AG04450 (cell line): ENCODE measurements around the gene STXBP6. TPM values are rescaled to one million over a fixed set of nuclear protein-coding genes. Genes with fewer than 3 reads are reported as not detected.

Experiments
- CTCF ChIA-PET: fragments of 300-600, 350-600 bp; formaldehyde crosslinking; extraction: SDS; loops from one replicate; lab custom pipeline; 2022; ENCODE audit warnings: antibody characterized with exemption, inconsistent platforms; lab: Charles Lee
- POLR2A ChIA-PET: fragments of 350-600 bp; formaldehyde crosslinking; extraction: SDS; loops from one replicate; lab custom pipeline; 2021; ENCODE audit warnings: antibody characterized with exemption, inconsistent platforms; lab: Yijun Ruan, JAX
- DNase-seq: peaks from one replicate; pipeline ENCODE4 v3.0.0-alpha.2; 2011; ENCODE audit warnings: low read depth, low spot score
- H3K27ac ChIP-seq: one replicate; pipeline ENCODE4 v1.5.1; 2012; ENCODE audit warnings: low read depth, low read length, control low read depth
- H3K27me3 ChIP-seq: one replicate; pipeline ENCODE4 v1.6.0; 2012; ENCODE audit warnings: low read length; ENCODE audit not compliant: control insufficient read depth, insufficient read depth
- H3K4me3 ChIP-seq: 2 replicates; pipeline ENCODE4 v1.5.1; 2011; ENCODE audit warnings: mild to moderate bottlenecking, low read depth, low read length, control low read depth
- H3K9me3 ChIP-seq: 2 replicates; pipeline ENCODE4 v1.5.1; 2012; ENCODE audit warnings: low read length; ENCODE audit not compliant: control insufficient read depth, insufficient read depth
- polyA plus RNA-seq: library from polyadenylated mRNA; depleted of rRNA; stranded (reverse); fragments of >200 nt; gene quantifications from 2 replicates; pipeline ENCODE4 v1.2.3, GENCODE V29; 2011
- TF ChIP-seq, protein P1 (sequence below): IDR thresholded peaks from 2 replicates; pipeline ENCODE4 v1.5.1; 2011; ENCODE audit warnings: low read depth, low read length, control low read depth, inconsistent platforms

STXBP6 gene
- polyA plus RNA-seq, 1 experiment: 0.16 TPM

DNA sequence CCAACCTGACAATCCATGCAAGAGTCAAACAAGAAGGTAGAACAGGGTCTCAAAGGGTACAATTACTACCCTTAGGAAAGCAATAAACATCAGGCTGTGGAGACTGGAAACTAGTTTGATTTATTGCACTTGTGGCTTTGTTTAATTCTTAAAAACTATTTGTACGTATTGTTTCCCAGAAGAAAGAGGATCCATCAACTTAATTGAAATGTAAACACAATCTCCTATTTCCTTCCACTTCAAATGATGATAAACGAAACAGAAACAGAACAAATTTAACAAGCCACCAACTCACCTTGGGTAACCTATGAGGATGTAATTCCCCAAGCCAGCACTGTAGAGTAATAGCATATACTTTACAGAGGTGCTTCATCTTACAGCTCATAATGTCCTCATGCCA, 8.0 kb downstream of the STXBP6 start:
- DNase-seq: no peak
- H3K27ac ChIP-seq: no peak overlapping the region
- POLR2A ChIA-PET: no interaction called here
- TF ChIP-seq, protein P1, sequence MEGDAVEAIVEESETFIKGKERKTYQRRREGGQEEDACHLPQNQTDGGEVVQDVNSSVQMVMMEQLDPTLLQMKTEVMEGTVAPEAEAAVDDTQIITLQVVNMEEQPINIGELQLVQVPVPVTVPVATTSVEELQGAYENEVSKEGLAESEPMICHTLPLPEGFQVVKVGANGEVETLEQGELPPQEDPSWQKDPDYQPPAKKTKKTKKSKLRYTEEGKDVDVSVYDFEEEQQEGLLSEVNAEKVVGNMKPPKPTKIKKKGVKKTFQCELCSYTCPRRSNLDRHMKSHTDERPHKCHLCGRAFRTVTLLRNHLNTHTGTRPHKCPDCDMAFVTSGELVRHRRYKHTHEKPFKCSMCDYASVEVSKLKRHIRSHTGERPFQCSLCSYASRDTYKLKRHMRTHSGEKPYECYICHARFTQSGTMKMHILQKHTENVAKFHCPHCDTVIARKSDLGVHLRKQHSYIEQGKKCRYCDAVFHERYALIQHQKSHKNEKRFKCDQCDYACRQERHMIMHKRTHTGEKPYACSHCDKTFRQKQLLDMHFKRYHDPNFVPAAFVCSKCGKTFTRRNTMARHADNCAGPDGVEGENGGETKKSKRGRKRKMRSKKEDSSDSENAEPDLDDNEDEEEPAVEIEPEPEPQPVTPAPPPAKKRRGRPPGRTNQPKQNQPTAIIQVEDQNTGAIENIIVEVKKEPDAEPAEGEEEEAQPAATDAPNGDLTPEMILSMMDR: no peak
- no peaks in the 10 kb centered on the region for H3K9me3 ChIP-seq
- H3K4me3 ChIP-seq: no peak overlapping the region
- H3K27me3 ChIP-seq: no peaks in the 10 kb centered on the region
- CTCF ChIA-PET: interaction anchor here (0.6 to 2.6 kb wide), 2 partner anchors 235 to 331 kb away, joined by 3 to 15 read pairs; no protein-coding TSS in a partner anchor

DNA sequence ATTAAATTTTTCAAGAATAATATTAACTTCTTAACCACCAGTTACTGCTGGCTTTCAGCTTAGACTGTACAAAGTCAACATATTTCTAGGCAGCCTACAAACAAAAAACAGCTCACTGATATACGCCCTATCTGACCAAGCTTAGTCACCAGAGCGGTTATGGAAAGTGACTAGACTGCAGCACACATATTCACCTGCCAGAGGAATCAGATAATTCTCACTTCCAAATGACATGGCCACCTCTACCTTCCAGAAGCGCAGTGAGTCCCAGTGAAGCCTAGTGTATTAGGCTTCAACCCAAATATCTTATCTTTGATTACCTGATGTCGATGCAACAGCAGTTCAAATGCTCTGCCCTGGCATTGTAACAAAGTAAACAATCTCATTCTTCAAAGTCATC, 8.5 kb downstream of the STXBP6 start:
- H3K27ac ChIP-seq: no peak overlapping the region
- TF ChIP-seq, protein P1: no peak
- H3K9me3 ChIP-seq: no peaks in the 10 kb centered on the region
- DNase-seq: no peak
- POLR2A ChIA-PET: no interaction called here
- no peak overlapping the region for H3K4me3 ChIP-seq
- CTCF ChIA-PET: interaction anchor here (0.6 to 2.6 kb wide), 2 partner anchors 235 to 331 kb away, joined by 3 to 15 read pairs; no protein-coding TSS in a partner anchor
- H3K27me3 ChIP-seq: no peaks in the 10 kb centered on the region

DNA sequence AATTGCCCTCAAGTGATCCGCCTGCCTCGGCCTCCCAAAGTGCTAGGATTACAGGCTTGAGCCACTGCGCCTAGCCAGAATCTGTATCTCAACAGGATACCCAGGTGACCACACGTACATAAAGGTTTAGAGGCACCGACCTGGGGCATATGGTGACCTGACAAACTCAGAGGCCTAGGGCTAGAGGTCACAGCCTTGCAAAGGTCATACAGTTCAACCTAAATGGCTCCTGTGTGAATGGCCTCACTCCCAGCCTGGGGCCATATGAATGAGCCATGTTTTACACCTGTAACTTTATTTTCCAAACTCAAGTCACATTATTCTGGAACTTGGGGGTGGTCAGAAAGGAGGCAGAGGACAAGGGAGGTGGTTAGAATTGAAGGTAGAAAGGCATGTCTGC, 10.0 kb downstream of the STXBP6 start:
- TF ChIP-seq, protein P1: no peak
- Histone ChIP-seq H3K4me3 (no peak overlapping the region), H3K27ac (no peak overlapping the region), H3K27me3 (no peaks in the 10 kb centered on the region), H3K9me3 (no peaks in the 10 kb centered on the region)
- ChIA-PET POLR2A (no interaction called here), CTCF (interaction anchor here (0.6 kb wide), 1 partner anchor 234 kb away, joined by 3 read pairs; no protein-coding TSS in a partner anchor)
- DNase-seq: no peak

DNA sequence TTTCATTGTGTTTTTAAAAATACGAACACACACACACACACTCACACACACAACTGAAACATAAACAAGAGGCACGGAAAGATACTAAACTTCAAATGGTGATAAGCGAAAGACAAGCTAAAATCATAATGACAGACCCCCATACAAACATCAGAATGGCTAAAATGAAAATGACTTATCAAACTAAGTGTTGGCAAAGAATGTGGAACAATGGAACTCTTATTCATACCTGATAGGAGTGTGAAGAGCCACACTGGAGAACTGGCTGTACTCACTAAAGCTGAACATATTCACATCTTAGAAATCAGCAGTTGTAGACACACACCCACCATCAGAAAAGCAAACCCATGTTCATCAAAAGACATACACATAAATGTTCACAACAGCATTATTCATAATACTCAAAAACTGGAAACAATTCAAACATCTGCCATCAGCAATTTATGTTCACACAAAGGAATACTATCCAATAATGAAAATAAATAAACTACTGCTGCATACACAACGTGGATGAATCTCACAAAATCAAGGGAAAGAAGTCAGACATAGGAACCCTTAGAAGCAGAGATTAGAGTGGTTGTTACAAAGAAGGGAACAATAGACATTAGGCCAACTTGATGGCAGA, 11.8 kb downstream of the STXBP6 start:
- CTCF ChIA-PET: no interaction called here
- Histone ChIP-seq H3K4me3 (no peak overlapping the region), H3K27me3 (no peaks in the 10 kb centered on the region), H3K27ac (no peak overlapping the region), H3K9me3 (no peaks in the 10 kb centered on the region)
- no peak for DNase-seq
- POLR2A ChIA-PET: no interaction called here
- TF ChIP-seq, protein P1: no peak

DNA sequence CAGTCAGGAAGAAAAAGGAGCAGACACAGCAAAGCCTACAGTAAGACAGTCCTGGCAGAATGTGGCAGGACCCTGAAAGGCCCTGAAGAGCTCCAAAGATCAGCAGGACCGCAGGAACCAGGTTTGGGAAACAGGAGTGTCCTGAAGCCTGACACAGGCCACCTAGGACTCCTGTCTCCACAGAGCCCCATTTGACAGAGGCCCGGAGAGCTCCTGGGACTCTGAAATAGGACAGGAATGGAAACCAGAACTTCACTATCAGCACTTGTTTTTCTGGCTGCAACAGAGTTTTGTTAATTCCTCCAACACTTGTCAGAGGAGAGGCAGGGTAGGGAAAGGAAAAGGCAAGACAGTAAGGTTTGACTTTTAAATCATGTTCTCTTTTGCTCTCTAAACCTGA, 12.9 kb downstream of the STXBP6 start:
- no peaks in the 10 kb centered on the region; the same call in 1 of the 2 replicates for H3K9me3 ChIP-seq
- TF ChIP-seq, protein P1: no peak
- no peak overlapping the region for H3K4me3 ChIP-seq
- ChIA-PET POLR2A (interaction anchor here (0.6 kb wide), 1 partner anchor 30 kb away, joined by 3 read pairs; no protein-coding TSS in a partner anchor), CTCF (no interaction called here)
- no peaks in the 10 kb centered on the region for H3K27me3 ChIP-seq
- DNase-seq: no peak
- no peak overlapping the region for H3K27ac ChIP-seq
